GM18520 (cell line): ENCODE measurements around the gene SART1.
"Not testable (repeated sequence)": the region's sequence is repeated elsewhere in the genome, so short reads cannot be mapped to it uniquely, and the experiment has no call there.

Experiments used
- ATAC-seq: cut with Tn5 transposase; IDR thresholded peaks from one replicate; pipeline ENCODE4 v1.9.1; 2021; ENCODE audit not compliant: unreplicated experiment

The SART1 gene

DNA sequence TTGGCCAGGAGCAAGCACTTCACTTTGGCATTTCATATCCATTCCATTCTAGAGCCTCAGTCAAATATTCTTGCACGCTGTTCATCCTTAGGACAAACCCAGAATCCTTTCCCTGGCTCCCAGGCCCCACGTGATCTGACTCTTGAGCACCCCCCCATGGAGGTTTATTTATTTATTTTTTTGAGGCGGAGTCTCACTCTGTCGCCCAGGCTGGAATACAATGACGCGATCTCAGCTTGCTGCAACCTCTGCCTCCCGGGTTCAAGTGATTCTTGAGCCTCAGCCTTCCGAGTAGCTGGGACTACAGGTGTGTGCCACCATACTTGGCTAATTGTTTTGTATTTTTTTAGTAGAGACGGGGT is 29.0 kb upstream of the SART1 start:
- ATAC-seq = no peak

DNA sequence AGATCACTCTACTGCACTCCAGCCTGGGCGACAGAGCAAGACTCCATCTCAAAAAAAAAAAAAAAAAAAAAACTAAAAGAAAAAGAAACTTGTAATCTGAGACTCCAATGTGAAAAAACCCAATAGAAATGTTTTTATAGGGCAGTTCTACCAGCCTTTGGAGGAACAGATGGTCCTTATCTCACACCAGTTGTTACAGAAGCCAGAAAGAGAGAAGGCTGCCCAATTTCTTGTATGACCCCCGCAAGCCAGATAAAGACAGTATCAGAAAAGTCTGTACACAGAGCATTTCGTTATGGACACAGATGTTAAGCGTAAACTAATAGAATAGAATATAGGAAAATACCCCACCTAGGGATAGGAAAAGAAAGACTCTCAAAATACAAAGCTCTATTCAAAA is 27.5 kb upstream of the SART1 start:
- no peak for ATAC-seq

DNA sequence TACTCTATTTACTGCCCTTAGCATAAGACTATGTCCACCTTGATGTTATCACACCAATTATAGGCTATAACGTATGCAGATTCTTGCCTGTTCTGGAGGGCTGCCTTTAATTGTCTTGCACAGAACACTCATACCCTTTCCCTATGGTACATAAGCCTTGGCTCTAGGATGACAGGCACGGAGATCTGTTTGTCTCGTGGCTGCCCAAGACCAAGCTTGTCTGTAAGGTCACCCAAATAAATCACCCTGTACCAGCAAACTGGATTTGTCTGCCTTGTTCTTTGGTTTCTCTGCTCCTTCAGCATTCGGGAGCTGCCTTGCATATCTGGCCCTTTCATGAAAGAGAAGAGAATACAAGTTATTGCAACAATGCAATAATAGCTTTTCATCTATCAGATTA is 23.8 kb upstream of the SART1 start:
- ATAC-seq = no peak

DNA sequence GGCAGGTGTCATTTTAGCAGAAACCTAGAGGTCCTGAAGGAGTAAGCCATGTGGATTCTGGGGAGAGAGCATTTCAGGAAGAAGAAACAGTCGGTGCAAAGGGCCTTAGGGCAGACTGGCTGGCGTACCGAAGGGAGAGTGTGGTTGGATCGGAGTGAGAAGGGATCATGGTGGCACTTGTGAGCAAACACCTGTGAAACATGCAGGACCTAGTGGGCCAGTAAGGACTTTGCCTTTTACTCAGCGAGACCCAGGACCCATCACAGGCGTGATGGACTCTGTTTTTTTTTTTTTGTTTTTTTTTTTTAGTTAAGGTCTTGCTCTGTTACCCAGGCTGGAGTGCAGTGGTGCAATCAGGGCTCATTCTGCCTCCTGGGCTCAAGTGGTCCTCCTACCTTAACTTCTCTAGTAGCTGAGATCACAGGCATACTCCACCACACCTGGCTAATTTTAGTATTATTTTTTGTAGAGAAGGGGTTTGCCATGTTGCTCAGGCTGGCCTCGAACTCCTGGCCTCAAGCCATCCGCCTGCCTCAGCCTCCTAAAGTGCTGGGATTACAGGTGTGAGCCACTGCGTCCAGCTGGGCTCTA is 19.7 kb upstream of the SART1 start:
- no peak for ATAC-seq

DNA sequence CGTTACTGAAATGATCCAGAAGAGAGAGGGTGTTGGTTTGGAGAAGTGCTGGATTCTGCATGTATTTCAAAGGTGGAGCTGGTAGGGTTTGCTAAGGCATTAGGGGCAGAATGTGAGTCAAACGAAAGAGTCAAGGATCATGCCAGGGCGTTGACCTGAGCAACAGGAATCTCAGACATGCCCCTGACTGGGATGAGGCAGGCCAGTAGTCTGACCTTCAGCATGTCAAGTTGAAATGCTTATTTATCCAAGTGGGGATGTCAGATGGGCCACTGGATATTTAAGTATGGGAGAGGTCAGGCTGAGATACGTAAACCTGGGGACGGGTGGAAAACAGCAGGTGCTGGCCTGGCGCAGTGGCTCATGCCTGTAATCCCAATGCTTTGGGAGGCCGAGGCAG is 19.0 kb upstream of the SART1 start:
- ATAC-seq = no peak

DNA sequence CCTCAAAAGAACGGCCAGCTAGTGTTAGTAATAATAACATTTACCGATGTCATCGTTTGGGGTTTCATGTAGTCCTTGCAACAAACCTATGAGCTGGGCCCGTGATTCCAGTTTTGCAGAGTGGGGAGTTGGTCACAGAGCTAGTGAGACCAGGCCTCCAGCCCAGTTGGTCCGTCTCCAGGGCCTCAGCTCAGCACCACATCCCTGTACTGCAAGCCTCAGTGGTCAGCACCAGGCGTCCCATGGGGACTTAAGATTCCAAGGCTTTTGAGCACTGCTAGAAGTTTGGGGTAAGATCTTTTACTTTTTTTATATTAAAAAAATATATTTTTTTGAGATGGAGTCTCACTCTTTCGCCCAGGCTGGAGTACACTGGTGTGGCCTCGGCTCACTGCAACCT is 17.3 kb upstream of the SART1 start:
- ATAC-seq = no peak

DNA sequence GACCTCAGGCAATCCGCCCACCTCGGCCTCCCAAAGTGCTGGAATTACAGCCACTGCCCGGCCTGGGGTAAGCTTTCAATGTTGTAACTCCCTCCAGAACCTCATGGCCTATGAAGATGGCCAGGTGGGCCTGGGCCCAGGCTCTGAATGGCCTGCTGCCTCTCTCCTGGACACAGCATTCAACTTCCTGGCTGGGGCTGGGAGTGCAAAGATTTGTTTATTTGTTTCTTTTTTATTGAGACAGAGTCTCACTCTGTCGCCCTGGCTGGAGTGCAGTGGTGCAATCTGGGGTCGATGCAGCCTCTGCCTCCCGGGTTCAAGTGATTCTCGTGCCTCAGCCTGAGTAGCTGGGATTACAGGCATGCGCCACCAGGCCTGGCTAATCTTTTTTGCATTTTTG is 16.8 kb upstream of the SART1 start:
- no peak for ATAC-seq

DNA sequence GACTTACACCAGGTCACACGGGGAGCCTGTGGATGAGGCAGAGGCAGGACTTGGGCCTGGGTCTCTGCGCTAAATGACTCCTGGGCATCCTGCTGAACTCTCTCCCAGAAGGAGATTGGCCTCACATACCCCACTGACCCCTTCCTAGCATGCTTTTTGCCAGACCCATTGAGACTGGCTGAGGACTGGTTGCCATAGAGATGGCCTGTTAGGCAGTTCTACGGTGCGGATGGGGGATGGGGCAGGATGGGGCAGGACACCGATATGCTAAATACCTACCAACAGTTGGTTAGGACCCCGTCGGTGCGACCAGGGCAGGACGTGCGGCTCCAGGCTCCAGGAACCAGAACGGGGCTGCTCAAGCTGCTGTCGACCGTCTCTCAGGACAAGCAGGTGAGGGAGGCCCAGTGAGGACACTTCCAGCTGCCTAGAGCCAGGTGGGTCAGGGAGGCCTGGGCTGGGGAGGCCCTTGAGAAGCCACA is 16.1 kb upstream of the SART1 start, which contains the start of gene TSGA10IP:
Gene TSGA10IP, plus strand, starts transcription at position 51 of the 482 bp plus-strand sequence. Its CDS starts 196 bp downstream, at position 247.
- ATAC-seq = no peak

DNA sequence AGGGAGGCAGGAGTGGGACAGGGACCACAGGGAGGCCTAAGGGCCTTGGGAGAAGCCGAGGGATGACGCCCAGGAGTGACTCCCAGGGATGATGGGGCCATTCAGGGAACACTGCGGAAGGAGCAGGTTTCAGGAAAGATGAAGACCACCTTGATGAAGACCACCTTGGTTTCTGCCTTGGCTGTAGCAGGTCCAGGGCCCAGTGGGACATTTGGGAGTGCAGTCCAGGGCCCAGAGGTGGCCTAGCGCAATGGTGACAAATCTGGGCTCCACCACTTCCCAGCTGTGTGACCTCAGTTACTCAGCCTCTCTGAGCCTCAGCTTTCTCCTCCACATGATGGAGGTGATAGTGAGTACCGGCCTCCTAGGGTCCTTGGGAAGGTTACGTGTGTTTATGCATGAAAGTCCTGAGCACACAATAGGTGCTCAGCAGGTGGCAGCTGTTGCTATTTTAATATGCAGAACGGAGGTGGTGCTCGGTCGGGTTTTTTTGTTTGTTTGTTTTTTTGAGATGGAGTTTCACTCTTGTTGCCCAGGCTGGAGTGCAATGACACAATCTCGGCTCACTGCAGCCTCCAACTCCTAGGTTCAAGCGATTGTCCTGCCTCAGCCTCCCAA is 15.5 kb upstream of the SART1 start:
- no peak for ATAC-seq

DNA sequence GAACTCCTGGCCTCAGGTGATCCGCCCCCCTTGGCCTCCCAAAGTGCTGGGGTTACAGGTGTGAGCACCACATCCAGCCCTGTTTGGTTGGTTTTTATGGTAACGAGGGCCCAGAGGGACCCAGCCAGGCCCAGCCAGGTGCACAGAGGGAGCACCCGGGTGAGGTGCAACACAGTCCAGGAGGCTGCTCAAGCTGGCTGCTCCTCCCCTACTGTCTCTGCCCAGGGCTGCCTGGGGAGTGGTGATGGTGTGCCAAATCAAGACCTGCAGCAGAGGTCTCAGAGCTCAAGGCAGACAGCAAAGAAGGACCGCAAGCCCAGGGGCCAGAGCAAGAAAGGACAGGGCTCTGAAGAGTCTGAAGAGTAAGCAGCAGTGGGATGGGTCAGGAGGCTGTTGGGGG is 14.9 kb upstream of the SART1 start:
- no peak for ATAC-seq

DNA sequence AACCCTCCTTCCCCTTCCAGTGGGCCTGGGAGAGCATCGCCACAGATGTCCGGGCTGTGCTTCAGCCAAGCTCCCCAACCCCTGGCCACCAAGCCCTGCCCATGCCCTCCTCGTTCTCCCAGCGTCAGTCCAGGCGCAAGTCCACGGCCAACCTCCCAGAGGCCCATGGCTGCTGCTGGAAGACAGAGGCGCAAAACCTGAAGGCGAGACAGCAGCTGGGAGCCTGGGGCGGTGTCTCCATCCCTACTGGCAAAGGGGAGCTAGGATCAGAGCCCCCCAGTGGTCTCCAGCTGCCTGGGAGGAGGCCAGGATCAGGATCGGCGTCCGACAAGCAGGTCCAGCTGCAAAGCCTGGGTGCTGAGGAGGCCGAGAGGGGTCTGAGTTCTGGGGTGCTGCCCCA is 14.4 kb upstream of the SART1 start:
- ATAC-seq = no peak

DNA sequence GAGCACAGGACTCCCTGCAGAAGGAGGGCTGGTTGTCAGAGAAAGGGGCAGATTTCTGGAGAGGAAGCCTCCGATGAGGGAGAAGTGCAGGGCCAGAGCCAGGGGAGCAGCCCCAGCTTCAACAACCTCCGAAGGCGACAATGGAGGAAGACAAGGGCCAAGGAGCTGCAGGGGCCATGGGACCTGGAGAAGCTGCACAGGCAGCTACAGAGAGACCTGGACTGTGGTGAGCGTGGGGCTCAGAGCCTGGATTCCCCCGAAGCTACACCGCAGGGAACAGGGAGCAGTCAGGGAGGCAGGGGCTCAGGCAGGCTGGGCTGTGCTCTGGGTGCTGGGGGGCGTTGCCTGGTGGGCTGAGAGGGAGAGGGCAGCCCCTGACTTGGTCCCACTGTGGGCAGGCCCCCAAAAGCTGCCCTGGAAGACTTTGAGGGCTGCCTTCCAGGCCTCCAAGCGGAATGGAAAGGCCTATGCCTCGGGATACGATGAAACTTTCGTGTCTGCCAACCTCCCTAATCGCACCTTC is 13.9 kb upstream of the SART1 start:
- no peak for ATAC-seq

DNA sequence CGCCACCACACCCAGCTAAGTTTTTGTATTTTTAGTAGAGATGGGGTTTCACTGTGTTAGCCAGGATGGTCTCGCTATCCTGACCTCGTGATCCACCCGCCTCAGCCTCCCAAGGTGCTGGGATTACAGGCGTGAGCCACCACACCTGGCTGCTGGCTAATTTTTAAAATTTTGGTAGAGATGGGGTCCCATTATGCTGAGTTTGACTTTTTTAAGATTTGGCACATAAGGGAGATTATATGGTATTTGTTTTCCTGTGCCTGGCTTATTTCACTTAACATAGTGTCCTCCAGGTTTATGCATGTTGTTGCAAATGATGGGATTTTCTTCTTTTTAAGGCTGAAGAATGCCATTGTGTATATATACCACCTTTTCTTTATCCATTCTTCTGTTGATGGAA is 10.8 kb upstream of the SART1 start:
- not testable (repeated sequence) for ATAC-seq

DNA sequence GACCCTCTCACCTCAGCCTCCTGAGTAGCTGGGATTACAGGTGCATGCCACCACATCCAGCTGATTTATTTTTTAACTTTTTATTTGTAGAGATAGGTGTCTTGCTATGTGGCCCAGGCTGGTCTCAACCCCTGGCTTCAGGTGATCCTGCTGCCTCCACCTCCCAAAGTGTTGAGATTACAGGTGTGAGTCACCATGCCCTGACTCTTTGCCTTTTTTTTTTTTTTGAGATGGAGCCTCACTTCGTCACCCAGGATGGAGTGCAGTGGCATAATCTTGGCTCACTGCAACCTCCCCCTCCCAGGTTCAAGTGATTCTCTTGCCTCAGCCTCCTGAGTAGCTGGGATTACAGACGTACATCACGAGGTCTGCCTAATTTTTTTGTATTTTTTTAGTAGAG is 9.9 kb upstream of the SART1 start:
- not testable (repeated sequence) for ATAC-seq

DNA sequence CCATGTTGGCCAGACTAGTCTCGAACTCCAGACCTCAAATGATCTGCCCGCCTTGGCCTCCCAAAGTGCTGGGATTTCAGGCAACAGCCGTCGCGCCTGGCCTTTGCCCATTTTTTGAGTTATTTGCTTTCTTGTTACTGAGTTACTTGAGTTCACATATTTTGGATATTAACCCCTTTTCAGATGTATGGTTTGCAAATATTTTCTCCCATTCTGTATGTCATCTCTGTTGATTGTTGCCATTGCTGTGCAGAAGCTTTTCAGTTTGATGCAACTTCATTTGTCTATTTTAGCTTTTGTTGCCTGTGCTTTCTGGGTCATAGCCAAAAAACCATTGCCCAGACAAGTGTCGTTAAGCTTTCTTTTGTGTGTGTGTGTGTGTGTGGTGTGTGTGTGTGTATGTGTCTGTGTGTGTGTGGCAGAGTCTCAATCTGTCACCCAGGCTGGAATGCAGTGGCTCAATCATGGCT is 9.4 kb upstream of the SART1 start:
- no peak for ATAC-seq

DNA sequence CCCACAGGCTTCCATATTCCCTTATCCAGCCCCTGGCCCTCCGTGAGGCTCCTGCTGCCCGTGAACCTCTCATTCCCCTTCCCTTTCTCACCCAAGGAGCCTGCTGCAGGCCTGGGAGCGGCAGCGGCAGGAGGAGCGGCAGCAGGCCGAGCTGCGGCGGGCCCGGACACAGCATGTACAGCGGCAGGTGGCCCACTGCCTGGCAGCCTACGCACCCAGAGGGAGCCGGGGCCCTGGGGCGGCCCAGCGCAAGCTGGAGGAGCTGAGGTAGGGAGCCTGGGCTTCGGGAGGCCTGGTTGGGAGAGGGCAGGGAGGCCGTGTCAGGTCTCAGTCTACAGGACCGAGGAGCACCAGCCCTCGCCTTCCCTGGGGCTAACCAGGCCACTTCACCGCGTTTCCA is 8.1 kb upstream of the SART1 start:
- no peak for ATAC-seq

DNA sequence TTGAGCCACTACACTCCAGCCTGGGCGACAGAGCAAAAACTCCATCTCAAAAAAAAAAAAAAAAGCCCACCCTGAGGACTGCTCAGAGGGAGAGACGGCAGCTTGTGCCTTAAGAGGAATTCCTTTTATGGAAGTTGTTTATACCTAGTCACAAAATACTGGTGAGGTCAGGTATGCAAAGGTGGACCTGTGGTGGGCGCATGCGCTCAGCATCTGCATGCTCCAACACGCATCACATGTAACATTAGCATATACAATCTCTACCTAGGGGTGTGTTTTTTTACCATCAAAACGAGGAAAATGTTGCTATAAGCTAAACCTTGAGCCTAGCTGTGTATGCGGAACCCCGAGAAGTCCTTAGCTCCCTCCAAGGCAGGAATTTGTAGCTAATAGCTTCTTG is 6.8 kb upstream of the SART1 start:
- ATAC-seq = no peak

DNA sequence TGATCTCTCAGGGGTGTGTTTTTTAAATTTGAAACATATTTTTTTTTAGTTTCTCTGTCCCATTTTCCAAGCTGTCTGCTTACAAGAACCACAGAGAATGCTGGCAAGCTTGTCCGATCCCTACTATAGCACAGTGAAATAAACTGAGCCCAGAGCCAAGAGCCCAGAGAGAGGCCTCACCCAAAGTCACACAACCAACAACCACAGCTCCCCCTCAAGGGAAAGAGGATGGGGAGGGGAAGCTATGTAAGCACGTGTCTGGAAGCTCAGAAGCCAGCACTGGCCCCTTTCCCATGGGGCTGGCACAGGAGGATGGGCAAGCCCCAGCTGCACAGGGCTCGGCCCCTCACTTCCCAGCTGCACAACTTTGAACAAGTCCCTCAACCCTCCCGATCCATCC is 3.2 kb upstream of the SART1 start:
- ATAC-seq = no peak

DNA sequence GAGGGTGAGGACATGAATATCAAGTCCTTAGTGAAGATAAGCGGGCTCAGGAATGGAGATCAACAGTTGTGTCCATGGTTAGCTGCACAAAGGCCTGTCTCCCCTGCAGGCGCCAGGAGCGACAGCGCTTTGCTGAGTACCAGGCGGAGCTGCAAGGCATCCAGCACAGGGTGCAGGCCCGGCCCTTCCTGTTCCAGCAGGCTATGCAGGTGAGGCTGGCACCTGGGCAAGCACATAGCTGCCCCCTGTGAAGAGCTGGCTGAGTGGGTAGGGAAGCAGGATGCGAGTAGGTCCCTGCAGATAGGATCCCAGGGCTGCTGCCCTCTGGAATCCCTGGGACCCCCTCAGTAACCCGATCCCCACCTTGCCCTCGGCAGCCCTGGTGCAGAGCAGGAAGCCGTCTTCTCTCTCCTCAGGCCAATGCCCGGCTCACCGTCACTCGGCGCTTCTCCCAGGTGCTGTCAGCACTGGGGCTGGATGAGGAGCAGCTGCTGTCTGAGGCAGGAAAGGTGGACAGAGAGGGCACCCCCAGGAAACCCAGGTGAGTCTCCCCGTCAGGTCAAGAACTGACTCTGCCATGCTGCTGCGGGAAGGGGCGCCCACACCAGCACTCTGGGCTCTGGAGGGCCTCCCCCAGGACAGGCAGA is 2.6 kb upstream of the SART1 start:
- ATAC-seq = no peak

DNA sequence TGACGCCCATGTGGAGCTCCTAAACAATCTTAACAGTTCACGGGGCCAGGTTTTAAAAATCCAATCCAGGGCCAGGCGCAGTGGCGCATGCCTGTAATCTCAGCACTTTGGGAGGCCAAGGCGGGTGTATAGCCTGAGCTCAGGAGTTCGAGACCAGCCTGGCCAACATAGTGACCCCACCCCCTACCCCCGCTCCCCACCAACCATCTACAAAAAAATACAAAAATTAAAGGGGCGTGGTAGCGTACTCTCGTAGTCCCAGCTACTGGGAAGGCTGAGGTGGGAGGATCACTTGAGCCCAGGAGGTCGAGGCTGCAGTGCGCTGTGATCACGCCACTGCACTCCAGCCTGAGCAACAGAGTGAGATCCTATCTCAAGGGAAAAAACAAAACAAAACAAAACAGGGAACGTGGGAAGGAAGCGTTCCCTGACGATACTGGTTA is 689 bp upstream of the SART1 start:
- ATAC-seq = no peak

DNA sequence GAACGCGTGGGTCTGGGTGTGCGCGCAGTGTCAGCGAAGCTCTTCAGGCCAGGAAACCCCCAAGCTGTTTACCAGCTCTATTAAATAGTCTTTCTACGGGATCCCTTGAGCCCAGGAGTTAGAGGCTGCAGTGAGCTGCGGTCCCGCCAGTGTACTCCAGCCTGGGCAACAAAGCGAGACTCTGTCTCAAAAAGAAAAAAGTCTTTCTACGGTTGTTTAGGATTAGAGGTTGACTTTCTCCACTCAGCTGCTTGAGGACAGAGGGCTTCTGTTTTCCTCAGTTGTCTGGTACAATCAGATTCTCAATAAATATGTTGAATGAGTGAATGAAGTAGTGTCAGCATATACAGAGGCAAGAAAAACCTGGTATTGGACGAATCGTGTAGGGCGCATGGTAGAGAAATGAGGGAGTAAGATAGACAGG is 619 bp downstream of the SART1 start:
- no peak for ATAC-seq

DNA sequence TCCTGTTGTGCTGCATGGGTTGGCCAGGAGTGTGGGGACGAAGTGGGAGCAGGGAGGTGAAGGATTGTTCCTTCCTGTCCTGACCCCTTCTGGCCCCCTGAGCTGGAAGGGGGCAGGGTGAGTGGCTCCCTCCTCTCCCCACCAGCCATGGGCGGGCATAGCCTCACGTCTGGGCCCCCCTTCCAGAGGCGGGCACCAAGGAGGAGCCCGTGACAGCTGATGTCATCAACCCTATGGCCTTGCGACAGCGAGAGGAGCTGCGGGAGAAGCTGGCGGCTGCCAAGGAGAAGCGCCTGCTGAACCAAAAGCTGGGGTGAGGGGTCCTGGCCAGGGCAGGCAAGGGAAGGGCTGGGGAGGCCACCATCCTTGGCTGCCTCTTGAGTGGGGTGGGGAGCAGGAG is 3.4 kb downstream of the SART1 start:
- no peak for ATAC-seq
